ENCODE data around the gene TBP. TPM values are rescaled to one million over a fixed set of nuclear protein-coding genes. Genes with fewer than 3 reads are reported as not detected.

The TBP gene
- total and polyA plus RNA-seq, 2 donors (not counting 1 experiment from before 2014, with no cell fraction given) = 21.0 to 24.7 TPM

DNA sequence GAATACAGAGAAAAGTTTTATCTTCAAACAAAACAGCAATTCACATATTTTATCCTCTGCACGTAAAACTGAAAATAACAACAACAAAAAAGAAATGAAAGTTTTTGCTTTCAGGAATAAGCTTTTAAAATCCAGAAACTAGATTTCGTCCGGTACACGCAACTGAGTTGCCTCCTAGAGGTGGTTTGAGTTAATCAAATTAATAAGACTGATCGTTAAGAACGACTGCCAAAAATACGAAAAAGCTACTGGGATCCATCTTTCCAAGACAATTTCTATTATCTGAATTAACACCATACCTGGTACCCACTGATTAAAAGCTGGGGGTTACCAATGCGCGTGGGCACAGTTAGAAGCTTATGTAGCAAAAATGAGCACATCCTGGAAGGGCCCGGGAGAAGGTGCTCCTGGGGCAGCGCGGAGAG lies 29.6 kb downstream of the TBP start:
- Histone ChIP-seq H3K79me2 (ENCODE audit: control insufficient read depth, insufficient read depth, low read length) (peaks cover 8% of the 10 kb centered on the region), H4K20me1 (ENCODE audit: control insufficient read depth, insufficient read depth, low read length, poor library complexity, severe bottlenecking) (no peaks in the 10 kb centered on the region), H3K36me3 (replicated peaks in 1 of 2; ENCODE audit: control extremely low read depth in 1 of 2, control insufficient read depth in 1 of 2, extremely low read depth in 1 of 2, insufficient read depth in 2 of 2, low read length in 1 of 2) (peaks cover 15 to 32% of the 10 kb centered on the region in 2 experiments), H3K4me1 (ENCODE audit: control insufficient read depth in 2 of 2, insufficient read depth in 2 of 2, low read length in 2 of 2) (peaks cover 14 to 16% of the 10 kb centered on the region in 2 donors), H3K4me2 (replicated peaks; ENCODE audit: low read depth, low read length, poor library complexity, severe bottlenecking) (peak overlapping the region; percentile 88), H2AFZ (ENCODE audit: insufficient read depth, low read depth, low read length, poor library complexity, severe bottlenecking) (peak overlapping the region; percentile 97), H3K9me3 (ENCODE audit: control extremely low read depth in 1 of 3, control insufficient read depth in 2 of 3, insufficient read depth in 1 of 3, low read length in 2 of 3) (no peaks in the 10 kb centered on the region), H3K4me3 (ENCODE audit: control extremely low read depth in 1 of 5, extremely low read depth in 1 of 5, insufficient read depth in 1 of 5, low read depth in 2 of 5, low read length in 4 of 5) (peak overlapping the region; percentile 76 to 85 (median 82)), H3K27ac (ENCODE audit: low read length in 2 of 2) (peak overlapping the region; percentile 66 to 86), H3K27me3 (replicated peaks in 1 of 4; ENCODE audit: control extremely low read depth in 1 of 4, control insufficient read depth in 3 of 4, insufficient read depth in 4 of 4, low read length in 3 of 4) (peaks cover 0 to 4% (median 0%) of the 10 kb centered on the region in 4 experiments), H3K9ac (ENCODE audit: low read length) (peak overlapping the region; percentile 85)
- peaks cover 25% of the 10 kb centered on the region for H3K4me1 Mint-ChIP-seq
- H3K27ac Mint-ChIP-seq = peak overlapping the region; percentile 92
- ChIA-PET CTCF (interaction anchor here (1.0 to 1.6 kb wide), 2 partner anchors 25 to 30 kb away, joined by 5 read pairs; partner anchors contain the start of gene TBP), POLR2A (interaction anchor here (1.0 to 2.0 kb wide), 2 partner anchors 13 to 30 kb away, joined by 3 to 19 read pairs; partner anchors contain the start of genes PSMB1 and TBP)
- peak overlapping the region; percentile 98 for H3K4me3 Mint-ChIP-seq
- H3K9me3 Mint-ChIP-seq (ENCODE audit: insufficient read depth) = no peaks in the 10 kb centered on the region
- DNase-seq (no peak), ATAC-seq (ENCODE audit: low read depth) (no peak)
- no peak for TF ChIP-seq EZH2 (IDR thresholded peaks at IDR 0.05; ENCODE audit: borderline replicate concordance, insufficient read depth, low read depth, low read length, poor library complexity, severe bottlenecking)
- TF ChIP-seq CTCF (IDR thresholded peaks at IDR 0.05) = peak; percentile 48
- intact Hi-C loops (cut with micrococcal nuclease) = loop anchor here (1.0 to 2.0 kb wide), 4 partner anchors 29 to 881 kb away; partner anchors contain the start of genes C6orf120, DYNLT2, ERMARD and FAM120B
- no peaks in the 10 kb centered on the region for H3K27me3 Mint-ChIP-seq
- WGBS (ENCODE audit: insufficient coverage) = 0% methylated on average over 6 of the region's 12 CpGs

Measured in B cell (primary cell).